Right atrium auricular region (tissue), 2 donors: ENCODE results near the gene TOM1L2. TPM values are rescaled to one million over a fixed set of nuclear protein-coding genes. Genes with fewer than 3 reads are reported as not detected.

ENCODE experiments used
- DNase-seq: peaks from one replicate; pipeline ENCODE4 v3.0.0-alpha.2; 2019; ENCODE audit warnings: low spot score
- H3K27ac ChIP-seq, 2 donors: fragments of 200-600 bp; sonication (generic); 1 replicate in 1 of 2; 2 replicates in 1 of 2; pipeline ENCODE4 v1.5.1; 2016 to 2019
- H3K27me3 ChIP-seq, 2 donors: fragments of 200-600 bp; sonication (generic); one replicate each; pipeline versions ENCODE4 v1.5.1 to v1.6.0; 2017 to 2019
- H3K36me3 ChIP-seq: fragments of 200-600 bp; sonication (generic); one replicate; pipeline ENCODE4 v1.5.1; 2016
- H3K4me1 ChIP-seq, 2 donors: fragments of 200-600 bp; sonication (generic); one replicate each; pipeline versions ENCODE4 v1.5.1 to v1.6.0; 2017 to 2019
- H3K4me3 ChIP-seq, 2 donors: fragments of 200-600 bp; sonication (generic); 1 replicate in 1 of 2; 2 replicates in 1 of 2; pipeline ENCODE4 v1.5.1; 2017 to 2019; ENCODE audit warnings: mild to moderate bottlenecking in 1 of 2, moderate library complexity in 1 of 2
- H3K9me3 ChIP-seq, 2 donors: fragments of 200-600 bp; sonication (generic); one replicate each; pipeline ENCODE4 v1.5.1; 2019
- total RNA-seq, 2 donors: library from RNA; depleted of rRNA; stranded (reverse); fragments of >200 nt; gene quantifications; one replicate each; pipeline ENCODE4 v1.1.0, GENCODE V29; 2016
- TF ChIP-seq, protein P1 (sequence below), 2 donors: fragments of 200-600 bp; sonication (generic); IDR thresholded peaks; one replicate each; pipeline ENCODE4 v1.5.1; 2019; ENCODE audit warnings: antibody characterized with exemption in 2 of 2

The TOM1L2 gene
- total RNA-seq, 2 donors from 2014 or later, result 186 to 347 TPM

DNA sequence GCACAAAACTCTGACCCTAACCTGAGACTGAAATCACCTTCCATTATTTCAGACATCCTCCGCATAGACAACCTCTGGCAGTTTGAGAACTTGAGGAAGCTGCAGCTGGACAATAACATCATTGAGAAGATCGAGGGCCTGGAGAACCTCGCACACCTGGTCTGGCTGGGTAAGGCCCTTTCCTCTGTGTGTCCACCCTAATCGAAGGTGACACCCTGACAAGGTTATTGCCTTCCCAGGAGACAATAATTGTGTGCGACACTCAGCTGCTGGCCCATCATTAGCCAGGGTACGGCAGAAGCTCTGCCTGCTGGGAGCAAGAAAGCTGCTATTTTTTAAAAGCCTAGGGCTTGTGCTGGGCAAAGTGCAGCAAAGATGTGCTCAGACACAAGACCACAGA is 11.6 kb upstream of the TOM1L2 start:
- no peak for DNase-seq
- TF ChIP-seq, protein P1, sequence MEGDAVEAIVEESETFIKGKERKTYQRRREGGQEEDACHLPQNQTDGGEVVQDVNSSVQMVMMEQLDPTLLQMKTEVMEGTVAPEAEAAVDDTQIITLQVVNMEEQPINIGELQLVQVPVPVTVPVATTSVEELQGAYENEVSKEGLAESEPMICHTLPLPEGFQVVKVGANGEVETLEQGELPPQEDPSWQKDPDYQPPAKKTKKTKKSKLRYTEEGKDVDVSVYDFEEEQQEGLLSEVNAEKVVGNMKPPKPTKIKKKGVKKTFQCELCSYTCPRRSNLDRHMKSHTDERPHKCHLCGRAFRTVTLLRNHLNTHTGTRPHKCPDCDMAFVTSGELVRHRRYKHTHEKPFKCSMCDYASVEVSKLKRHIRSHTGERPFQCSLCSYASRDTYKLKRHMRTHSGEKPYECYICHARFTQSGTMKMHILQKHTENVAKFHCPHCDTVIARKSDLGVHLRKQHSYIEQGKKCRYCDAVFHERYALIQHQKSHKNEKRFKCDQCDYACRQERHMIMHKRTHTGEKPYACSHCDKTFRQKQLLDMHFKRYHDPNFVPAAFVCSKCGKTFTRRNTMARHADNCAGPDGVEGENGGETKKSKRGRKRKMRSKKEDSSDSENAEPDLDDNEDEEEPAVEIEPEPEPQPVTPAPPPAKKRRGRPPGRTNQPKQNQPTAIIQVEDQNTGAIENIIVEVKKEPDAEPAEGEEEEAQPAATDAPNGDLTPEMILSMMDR (IDR thresholded peaks at IDR 0.05), result no peak
- Histone ChIP-seq H3K9me3 (no peaks in the 10 kb centered on the region), H3K36me3 (no peaks in the 10 kb centered on the region), H3K4me3 (no peak overlapping the region), H3K27ac (no peak overlapping the region), H3K4me1 (no peaks in the 10 kb centered on the region), H3K27me3 (no peaks in the 10 kb centered on the region)

DNA sequence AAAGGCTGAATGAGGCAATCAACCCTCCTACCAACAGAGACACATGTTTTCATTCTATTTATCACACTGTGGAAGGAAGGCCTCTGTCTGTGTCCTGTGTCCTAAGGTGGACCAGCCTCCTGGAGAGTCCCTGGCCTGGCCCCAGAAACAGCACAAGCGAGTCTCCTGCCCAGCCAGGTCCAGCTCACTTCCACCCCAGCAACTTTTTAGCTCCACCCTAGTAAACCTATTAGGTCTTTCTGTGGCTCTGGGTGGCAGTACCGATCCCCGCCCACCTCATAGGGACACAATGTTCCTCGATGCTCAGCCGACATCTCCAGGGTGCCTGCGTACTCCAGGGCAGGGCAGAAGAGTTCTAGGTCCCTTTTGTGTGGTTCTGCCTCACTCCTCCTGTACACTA is 11.2 kb upstream of the TOM1L2 start:
- Histone ChIP-seq H3K4me3 (no peak overlapping the region), H3K4me1 (no peaks in the 10 kb centered on the region), H3K36me3 (no peaks in the 10 kb centered on the region), H3K27ac (no peak overlapping the region), H3K9me3 (no peaks in the 10 kb centered on the region), H3K27me3 (no peaks in the 10 kb centered on the region)
- no peak for DNase-seq
- TF ChIP-seq, protein P1 (IDR thresholded peaks at IDR 0.05), result no peak

DNA sequence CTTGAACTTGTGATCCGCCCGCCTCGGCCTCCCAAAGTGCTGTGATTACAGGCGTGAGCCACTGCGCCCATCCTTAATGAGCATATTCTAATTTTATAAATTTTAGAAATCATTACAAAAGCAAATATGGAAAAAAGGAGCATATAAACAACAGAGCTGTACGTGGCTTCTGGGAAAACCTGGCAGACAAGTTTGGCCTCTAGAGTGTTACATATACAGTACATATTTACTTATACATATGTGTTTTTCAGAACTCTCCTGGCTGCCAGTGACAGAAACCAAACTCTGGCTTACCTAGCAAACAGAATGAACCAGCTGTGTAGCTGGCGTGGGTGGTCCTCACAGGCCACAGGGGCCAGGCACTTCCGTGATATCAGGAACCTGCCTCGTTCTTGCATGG is 10.6 kb upstream of the TOM1L2 start:
- no peak for DNase-seq
- TF ChIP-seq, protein P1 (IDR thresholded peaks at IDR 0.05), result no peak
- no peak overlapping the region for H3K4me3 ChIP-seq
- no peaks in the 10 kb centered on the region for H3K36me3 ChIP-seq
- no peaks in the 10 kb centered on the region for H3K27me3 ChIP-seq
- no peak overlapping the region for H3K27ac ChIP-seq
- no peaks in the 10 kb centered on the region for H3K9me3 ChIP-seq
- no peaks in the 10 kb centered on the region for H3K4me1 ChIP-seq

DNA sequence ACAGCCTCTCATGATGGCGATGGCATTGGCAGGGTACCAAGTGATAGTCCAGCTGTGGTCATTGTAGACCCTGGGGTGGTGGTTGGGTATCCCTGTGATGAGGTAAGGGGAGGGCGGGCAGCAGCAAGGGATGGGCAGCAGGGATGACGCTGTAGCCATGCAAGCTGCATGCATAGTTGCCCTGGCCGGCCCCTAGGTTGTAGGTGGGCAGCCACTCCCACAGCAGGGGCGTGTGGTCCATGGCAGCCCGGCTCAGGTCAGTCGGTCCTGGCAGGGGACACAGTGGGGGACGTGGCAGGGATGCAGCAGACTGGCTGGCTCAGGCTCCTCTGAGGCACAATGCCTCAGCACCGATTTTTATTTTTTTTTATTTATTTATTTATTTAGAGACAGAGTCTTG is 9.1 kb upstream of the TOM1L2 start:
- Histone ChIP-seq H3K4me1 (no peaks in the 10 kb centered on the region), H3K27me3 (no peaks in the 10 kb centered on the region), H3K27ac (no peak overlapping the region), H3K4me3 (no peak overlapping the region), H3K36me3 (no peaks in the 10 kb centered on the region), H3K9me3 (no peaks in the 10 kb centered on the region)
- DNase-seq, result no peak
- TF ChIP-seq, protein P1 (IDR thresholded peaks at IDR 0.05), result no peak

DNA sequence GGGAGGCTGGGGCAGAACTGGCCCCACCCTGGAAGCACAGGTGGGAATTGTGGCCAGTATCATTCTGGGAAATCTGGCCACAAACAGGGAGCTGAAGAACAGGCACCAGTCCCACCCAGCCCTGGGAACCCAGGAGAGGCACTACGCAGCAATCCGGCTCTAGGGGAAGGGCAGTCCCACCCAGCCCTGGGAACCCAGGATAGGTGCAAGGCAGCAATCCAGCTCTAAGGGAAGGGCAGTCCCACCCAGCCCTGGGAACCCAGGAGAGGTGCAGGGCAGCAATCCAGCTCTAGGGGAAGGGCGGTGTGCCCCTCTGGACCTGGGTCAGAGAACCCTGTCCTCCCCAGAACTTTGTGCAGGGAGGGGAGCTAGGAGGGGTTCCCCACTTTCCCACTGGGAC is 7.6 kb upstream of the TOM1L2 start:
- H3K27ac ChIP-seq, result no peak overlapping the region
- TF ChIP-seq, protein P1 (IDR thresholded peaks at IDR 0.05), result no peak
- no peaks in the 10 kb centered on the region for H3K9me3 ChIP-seq
- H3K4me1 ChIP-seq, result no peaks in the 10 kb centered on the region
- H3K36me3 ChIP-seq, result no peaks in the 10 kb centered on the region
- no peak overlapping the region for H3K4me3 ChIP-seq
- no peaks in the 10 kb centered on the region for H3K27me3 ChIP-seq
- no peak for DNase-seq
